Erythroblast (primary cell): ENCODE measurements around the gene ACER3.

Source experiments
- GATA1 ChIP-seq: IDR thresholded peaks from 2 replicates; pipeline ENCODE4 v1.6.1; 2011; ENCODE audit warnings: low read depth, mild to moderate bottlenecking, control low read depth, low read length, moderate library complexity
- POLR2A ChIP-seq: IDR thresholded peaks from 2 replicates; pipeline ENCODE4 v1.6.1; 2011; ENCODE audit warnings: mild to moderate bottlenecking, low read length

DNA sequence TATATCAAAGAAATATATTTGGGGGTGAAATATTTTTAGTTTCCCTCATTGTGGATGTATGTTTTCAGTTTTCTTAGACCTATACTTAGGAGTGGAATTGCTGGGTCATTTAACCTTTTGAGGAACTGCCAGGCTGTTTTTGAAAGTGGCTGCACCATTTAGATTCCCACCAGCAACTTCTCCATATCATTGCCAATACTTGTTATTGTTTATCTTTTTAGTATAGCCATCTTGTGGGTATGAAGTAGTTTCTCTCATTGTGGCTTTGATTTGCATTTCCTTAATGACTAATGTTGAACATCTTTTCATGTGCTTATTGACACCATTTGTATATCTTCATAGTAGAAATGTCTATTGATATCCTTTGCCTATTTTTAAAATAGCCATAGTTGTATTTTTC lies 111.3 kb downstream of the ACER3 start:
- TF ChIP-seq POLR2A = no peak
- TF ChIP-seq GATA1 = no peak
